A673 (cell line): ENCODE data around the gene ACACA. TPM values are rescaled to one million over a fixed set of nuclear protein-coding genes. Genes with fewer than 3 reads are reported as not detected.

Experiments
- BruUV-seq: library from RNA; stranded (reverse); fragments of 400-500 nt; replicated peaks from 2 replicates; lab custom pipeline; 2021; lab: Mats Ljungman, UMichigan
- CTCF ChIA-PET: fragments of 300-600 bp; sonication (Branson Sonifier 250); formaldehyde crosslinking; loops from one replicate; lab custom pipeline; 2022; ENCODE audit warnings: antibody characterized with exemption; lab: Charles Lee
- POLR2A ChIA-PET: fragments of 300-600 bp; sonication (Branson Sonifier 250); formaldehyde crosslinking; loops from one replicate; lab custom pipeline; 2022; ENCODE audit warnings: antibody characterized with exemption; ENCODE audit not compliant: low non-redundant PET; lab: Charles Lee
- DNase-seq: peaks from one replicate; pipeline ENCODE4 v3.0.0-alpha.2; 2015; ENCODE audit warnings: low spot score
- H3K27ac ChIP-seq: fragments of 200-600 bp; sonication (generic); 2 replicates; pipeline ENCODE4 v1.5.1; 2016; ENCODE audit warnings: mixed run types, low read depth, mild to moderate bottlenecking, mixed read lengths, antibody characterized with exemption, low read length; ENCODE audit not compliant: poor library complexity, severe bottlenecking
- H3K27me3 ChIP-seq: fragments of 200-600 bp; sonication (generic); replicated peaks from 2 replicates; pipeline ENCODE4 v1.6.1; 2017; ENCODE audit warnings: mixed run types, low read depth, mild to moderate bottlenecking, mixed read lengths, antibody characterized with exemption, low read length; ENCODE audit not compliant: insufficient read depth, poor library complexity
- H3K36me3 ChIP-seq: fragments of 200-600 bp; sonication (generic); 2 replicates; pipeline ENCODE4 v1.6.1; 2016; ENCODE audit warnings: mixed run types, mild to moderate bottlenecking, mixed read lengths, antibody characterized with exemption, low read length; ENCODE audit not compliant: insufficient read depth, poor library complexity, severe bottlenecking
- H3K4me1 ChIP-seq: fragments of 200-600 bp; sonication (generic); 2 replicates; pipeline ENCODE4 v1.6.1; 2017; ENCODE audit warnings: mixed run types, mild to moderate bottlenecking, mixed read lengths, antibody characterized with exemption, low read length; ENCODE audit not compliant: insufficient read depth, poor library complexity, severe bottlenecking
- H3K4me3 ChIP-seq: fragments of 200-600 bp; sonication (generic); 2 replicates; pipeline ENCODE4 v1.5.1; 2016; ENCODE audit warnings: low read depth, mixed run types, mild to moderate bottlenecking, mixed read lengths, low read length; ENCODE audit not compliant: poor library complexity, severe bottlenecking
- H3K9me3 ChIP-seq: fragments of 200-600 bp; sonication (generic); 2 replicates; pipeline ENCODE4 v1.6.1; 2016; ENCODE audit warnings: mixed run types, low read depth, mild to moderate bottlenecking, mixed read lengths, antibody characterized with exemption, low read length; ENCODE audit not compliant: poor library complexity, severe bottlenecking
- EZH2 ChIP-seq: fragments of 200-600 bp; sonication (generic); IDR thresholded peaks from 2 replicates; pipeline ENCODE4 v1.6.1; 2017; ENCODE audit warnings: borderline replicate concordance, low read depth, mild to moderate bottlenecking, mixed read lengths, antibody characterized with exemption, low read length; ENCODE audit not compliant: poor library complexity, severe bottlenecking
- intact Hi-C: fragments of 100-400 bp; cut with micrococcal nuclease; formaldehyde crosslinking; loops from one replicate; pipeline ENCODE4 v1.10.0; 2022; ENCODE audit not compliant: unreplicated experiment
- total RNA-seq: library from RNA; stranded (reverse); gene quantifications from 2 replicates; pipeline ENCODE4 v1.2.3, GENCODE V29; 2021
- TF ChIP-seq, protein P1 (sequence below): fragments of 300-800, 200-600 bp; sonication (generic); conservative IDR thresholded peaks from 2 replicates; pipeline ENCODE4 v1.5.1; 2017; ENCODE audit warnings: low read depth, mild to moderate bottlenecking, antibody characterized with exemption, low read length, moderate library complexity, mixed read lengths

ACACA gene
- total RNA-seq, 1 experiment from 2014 or later = 68.3 TPM

DNA sequence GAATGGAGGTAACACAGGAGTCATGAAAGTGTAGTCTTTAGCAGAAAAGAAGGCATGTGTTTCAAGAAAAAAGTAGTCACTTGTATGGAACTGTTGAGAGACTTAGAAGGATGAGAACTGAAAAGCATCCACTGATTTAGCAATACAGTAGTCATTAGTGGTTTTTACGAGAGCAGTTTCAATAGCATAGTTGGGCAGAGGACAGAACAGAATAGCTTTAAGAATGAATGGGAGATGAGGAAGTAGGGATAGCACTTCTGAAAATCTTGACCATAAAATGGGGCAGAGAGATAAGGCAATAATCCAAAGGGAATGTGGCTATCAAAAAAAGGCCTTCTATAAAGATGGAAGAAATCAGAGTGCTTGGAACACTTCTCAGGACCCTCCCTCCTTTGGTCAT lies 95.7 kb downstream of the ACACA start:
- Histone ChIP-seq H3K27me3 (no peaks in the 10 kb centered on the region), H3K27ac (no peak overlapping the region), H3K4me3 (no peak overlapping the region), H3K36me3 (no peaks in the 10 kb centered on the region), H3K4me1 (no peaks in the 10 kb centered on the region), H3K9me3 (no peaks in the 10 kb centered on the region)
- ChIA-PET CTCF (no interaction called here), POLR2A (no interaction called here)
- BruUV-seq = no TSS peak
- intact Hi-C loops = no loop called here
- TF ChIP-seq EZH2 = no peak
- TF ChIP-seq, protein P1, sequence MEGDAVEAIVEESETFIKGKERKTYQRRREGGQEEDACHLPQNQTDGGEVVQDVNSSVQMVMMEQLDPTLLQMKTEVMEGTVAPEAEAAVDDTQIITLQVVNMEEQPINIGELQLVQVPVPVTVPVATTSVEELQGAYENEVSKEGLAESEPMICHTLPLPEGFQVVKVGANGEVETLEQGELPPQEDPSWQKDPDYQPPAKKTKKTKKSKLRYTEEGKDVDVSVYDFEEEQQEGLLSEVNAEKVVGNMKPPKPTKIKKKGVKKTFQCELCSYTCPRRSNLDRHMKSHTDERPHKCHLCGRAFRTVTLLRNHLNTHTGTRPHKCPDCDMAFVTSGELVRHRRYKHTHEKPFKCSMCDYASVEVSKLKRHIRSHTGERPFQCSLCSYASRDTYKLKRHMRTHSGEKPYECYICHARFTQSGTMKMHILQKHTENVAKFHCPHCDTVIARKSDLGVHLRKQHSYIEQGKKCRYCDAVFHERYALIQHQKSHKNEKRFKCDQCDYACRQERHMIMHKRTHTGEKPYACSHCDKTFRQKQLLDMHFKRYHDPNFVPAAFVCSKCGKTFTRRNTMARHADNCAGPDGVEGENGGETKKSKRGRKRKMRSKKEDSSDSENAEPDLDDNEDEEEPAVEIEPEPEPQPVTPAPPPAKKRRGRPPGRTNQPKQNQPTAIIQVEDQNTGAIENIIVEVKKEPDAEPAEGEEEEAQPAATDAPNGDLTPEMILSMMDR = no peak
- no peak for DNase-seq

DNA sequence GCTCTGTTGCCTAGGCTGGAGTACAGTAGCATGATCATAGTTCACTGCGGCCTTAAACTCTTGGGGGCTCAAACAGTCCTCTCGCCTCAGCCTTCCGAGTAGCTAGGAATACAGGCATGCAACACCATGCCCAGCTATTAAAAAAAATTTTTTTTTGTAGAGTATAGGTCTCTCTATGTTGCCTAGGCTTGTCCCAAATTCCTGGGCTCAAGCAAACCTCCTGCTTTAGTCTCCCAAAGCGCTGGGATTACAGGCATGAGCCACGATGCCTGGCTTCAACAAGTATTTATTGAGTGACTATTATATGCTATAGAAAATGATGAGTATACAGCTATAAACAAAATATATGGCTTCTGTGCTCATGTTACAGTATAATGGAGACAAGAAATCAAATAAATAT lies 97.6 kb downstream of the ACACA start:
- no peaks in the 10 kb centered on the region for H3K36me3 ChIP-seq

DNA sequence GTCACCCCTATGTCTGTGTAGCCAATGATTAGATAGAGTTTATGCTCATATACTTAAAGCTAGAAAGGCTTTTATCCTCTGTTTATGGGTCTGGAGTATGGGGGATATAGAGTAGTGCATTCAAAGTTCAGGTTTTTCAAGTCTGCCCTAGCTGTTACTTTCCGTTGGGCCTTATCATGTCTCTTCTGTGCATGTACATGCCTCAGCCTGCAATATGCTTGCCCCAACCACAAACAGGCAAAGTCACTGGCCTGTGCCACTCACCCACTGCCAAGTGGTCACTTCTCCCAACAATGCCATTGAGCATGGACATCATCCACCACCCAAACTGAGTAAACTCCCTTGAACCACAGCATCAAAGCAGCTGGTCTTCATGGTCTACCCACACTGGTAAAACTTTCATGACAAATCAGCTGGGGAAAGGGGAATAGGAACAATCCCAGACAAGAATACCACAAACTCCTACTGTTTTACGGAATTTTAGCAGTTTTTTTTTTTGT lies 101.2 kb downstream of the ACACA start:
- CTCF ChIA-PET = no interaction called here
- no peaks in the 10 kb centered on the region for H3K4me1 ChIP-seq
- POLR2A ChIA-PET = no interaction called here
- no TSS peak for BruUV-seq
- no peak for TF ChIP-seq EZH2
- TF ChIP-seq, protein P1 = no peak
- no peaks in the 10 kb centered on the region for H3K36me3 ChIP-seq
- DNase-seq = no peak
- H3K4me3 ChIP-seq = no peak overlapping the region
- H3K27ac ChIP-seq = no peak overlapping the region
- no peaks in the 10 kb centered on the region for H3K27me3 ChIP-seq
- intact Hi-C loops = no loop called here
- no peaks in the 10 kb centered on the region for H3K9me3 ChIP-seq

More for the DNA sequence above, 97.6 kb downstream of the ACACA start:
- Histone ChIP-seq H3K4me3 (no peak overlapping the region), H3K27me3 (no peaks in the 10 kb centered on the region), H3K4me1 (no peaks in the 10 kb centered on the region), H3K9me3 (no peaks in the 10 kb centered on the region), H3K27ac (no peak overlapping the region)
- ChIA-PET POLR2A (no interaction called here), CTCF (no interaction called here)
- DNase-seq = no peak
- TF ChIP-seq, protein P1 = no peak
- no peak for TF ChIP-seq EZH2
- intact Hi-C loops = no loop called here
- BruUV-seq = no TSS peak
